GM19351 (cell line): ENCODE measurements around the gene GAS7.

Source experiments
- ATAC-seq: cut with Tn5 transposase; IDR thresholded peaks from one replicate; pipeline ENCODE4 v1.9.1; 2021; ENCODE audit warnings: mild to moderate bottlenecking, moderate library complexity; ENCODE audit not compliant: unreplicated experiment

The GAS7 gene

GRCh38 chr17:10201680-10202079, 3.3 kb upstream of the GAS7 start:
- no peak for ATAC-seq

- no peak for ATAC-seq
Observed at GRCh38 chr17:10200645-10201044, 2.2 kb upstream of the GAS7 start.

- ATAC-seq: no peak
Observed at GRCh38 chr17:10200016-10200415, 1.6 kb upstream of the GAS7 start.

- peak; percentile 40 for ATAC-seq
Observed at GRCh38 chr17:10197721-10198508, 491 bp downstream of the GAS7 start.

- ATAC-seq: no peak
Observed at GRCh38 chr17:10197362-10197720, 1.1 kb downstream of the GAS7 start.

- no peak for ATAC-seq
Observed at GRCh38 chr17:10196941-10197340, 1.5 kb downstream of the GAS7 start.

- no peak for ATAC-seq
Observed at GRCh38 chr17:10196384-10196895, 2.0 kb downstream of the GAS7 start.

GRCh38 chr17:10195090-10195805, 3.2 kb downstream of the GAS7 start:
- ATAC-seq: no peak

GRCh38 chr17:10193632-10194031, 4.8 kb downstream of the GAS7 start:
- ATAC-seq: no peak

GRCh38 chr17:10192972-10193371, 5.4 kb downstream of the GAS7 start:
- no peak for ATAC-seq

GRCh38 chr17:10192461-10192860, 5.9 kb downstream of the GAS7 start:
- no peak for ATAC-seq

GRCh38 chr17:10187456-10187855, 10.9 kb downstream of the GAS7 start:
- ATAC-seq: no peak

GRCh38 chr17:10186771-10187410, 11.5 kb downstream of the GAS7 start:
- no peak for ATAC-seq

- no peak for ATAC-seq
Observed at GRCh38 chr17:10183931-10184930, 14.2 kb downstream of the GAS7 start.

GRCh38 chr17:10182785-10183184, 15.6 kb downstream of the GAS7 start:
- ATAC-seq: no peak

- no peak for ATAC-seq
Observed at GRCh38 chr17:10178506-10178991, 19.9 kb downstream of the GAS7 start.

GRCh38 chr17:10177913-10178505, 20.4 kb downstream of the GAS7 start:
- ATAC-seq: no peak

- no peak for ATAC-seq
Observed at GRCh38 chr17:10177131-10177912, 21.1 kb downstream of the GAS7 start.

- no peak for ATAC-seq
Observed at GRCh38 chr17:10173913-10174312, 24.5 kb downstream of the GAS7 start.
